ENCODE data around the gene TMCC2.
"Not testable (repeated sequence)": the region's sequence is repeated elsewhere in the genome, so short reads cannot be mapped to it uniquely, and the experiment has no call there.

Gene TMCC2

GRCh38 chr1:205283270-205284147 is 55.8 kb downstream of the TMCC2 start:
- DNase-seq (ENCODE audit: low spot score) = no peak

- DNase-seq (ENCODE audit: low spot score) = peak; percentile 98
Observed at GRCh38 chr1:205284420-205285144, 56.8 kb downstream of the TMCC2 start.

GRCh38 chr1:205285381-205286101 is 57.8 kb downstream of the TMCC2 start:
- no peak for DNase-seq (ENCODE audit: low spot score)

GRCh38 chr1:205286335-205286950 is 58.7 kb downstream of the TMCC2 start:
- peak; percentile 63 for DNase-seq (ENCODE audit: low spot score)

GRCh38 chr1:205287076-205287475 is 59.3 kb downstream of the TMCC2 start:
- DNase-seq (ENCODE audit: low spot score) = no peak

GRCh38 chr1:205287767-205288559 is 60.2 kb downstream of the TMCC2 start:
- peak; percentile 36 for DNase-seq (ENCODE audit: low spot score)

- DNase-seq (ENCODE audit: low spot score) = no peak
Observed at GRCh38 chr1:205291596-205291995, 63.9 kb downstream of the TMCC2 start.

- no peak for DNase-seq (ENCODE audit: low spot score)
Observed at GRCh38 chr1:205293350-205294074, 65.8 kb downstream of the TMCC2 start.

- DNase-seq (ENCODE audit: low spot score) = peak; percentile 83
Observed at GRCh38 chr1:205294175-205294917, 66.6 kb downstream of the TMCC2 start.

- no peak for DNase-seq (ENCODE audit: low spot score)
Observed at GRCh38 chr1:205294934-205295333, 67.2 kb downstream of the TMCC2 start.

- no peak for DNase-seq (ENCODE audit: low spot score)
Observed at GRCh38 chr1:205296154-205296553, 68.4 kb downstream of the TMCC2 start.

GRCh38 chr1:205297546-205298177 is 69.9 kb downstream of the TMCC2 start:
- not testable (repeated sequence) for DNase-seq (ENCODE audit: low spot score)

- DNase-seq (ENCODE audit: low spot score) = peak; percentile 93
Observed at GRCh38 chr1:205298191-205298994, 70.6 kb downstream of the TMCC2 start.

- no peak for DNase-seq (ENCODE audit: low spot score)
Observed at GRCh38 chr1:205300149-205300548, 72.4 kb downstream of the TMCC2 start.

- peak; percentile 96 for DNase-seq (ENCODE audit: low spot score)
Observed at GRCh38 chr1:205301205-205301821, 73.6 kb downstream of the TMCC2 start.

GRCh38 chr1:205301842-205302588 is 74.3 kb downstream of the TMCC2 start:
- DNase-seq (ENCODE audit: low spot score) = peak; percentile 53

- DNase-seq (ENCODE audit: low spot score) = no peak
Observed at GRCh38 chr1:205303247-205303888, 75.6 kb downstream of the TMCC2 start.
